HCT116 (cell line): ENCODE measurements around the gene SEC14L1.
"Not testable (repeated sequence)": the region's sequence is repeated elsewhere in the genome, so short reads cannot be mapped to it uniquely, and the experiment has no call there.

Experiments
- CBX3 ChIP-seq: IDR thresholded peaks from 2 replicates; pipeline ENCODE4 v1.6.1; 2012; ENCODE audit warnings: low read depth
- CEBPB ChIP-seq: IDR thresholded peaks from 2 replicates; pipeline ENCODE4 v1.6.1; 2012; ENCODE audit warnings: low read depth
- EZH2 ChIP-seq: fragments of 200-600 bp; sonication (generic); IDR thresholded peaks from 2 replicates; pipeline ENCODE4 v1.6.1; 2017; ENCODE audit warnings: antibody characterized with exemption, mixed run types
- EZH2phosphoT487 ChIP-seq: fragments of 200-600 bp; IDR thresholded peaks from 2 replicates; pipeline ENCODE4 v1.6.1; 2018; ENCODE audit warnings: antibody characterized with exemption, borderline replicate concordance
- POLR2A ChIP-seq: IDR thresholded peaks from 2 replicates; pipeline ENCODE4 v1.7.0; 2011; ENCODE audit warnings: borderline replicate concordance; ENCODE audit not compliant: insufficient read depth, insufficient read length; ENCODE audit errors: extremely low read depth
- RAD21 ChIP-seq: IDR thresholded peaks from 2 replicates; pipeline ENCODE4 v1.6.1; 2012; ENCODE audit warnings: low read depth, mild to moderate bottlenecking
- SIN3A ChIP-seq: IDR thresholded peaks from 2 replicates; pipeline ENCODE4 v1.6.1; 2012; ENCODE audit warnings: low read depth
- SP1 ChIP-seq: IDR thresholded peaks from 2 replicates; pipeline ENCODE4 v1.6.1; 2012; ENCODE audit warnings: low read depth
- ZFX ChIP-seq: fragments of 450-650 bp; IDR thresholded peaks from 2 replicates; pipeline ENCODE4 v1.6.1; 2017
- ZNF274 ChIP-seq: fragments of 200-500 bp; sonication (Bioruptor generic); IDR thresholded peaks from 2 replicates; pipeline ENCODE4 v1.6.1; 2014; ENCODE audit warnings: mild to moderate bottlenecking, low read depth, low read length, inconsistent platforms
- TF ChIP-seq, protein P1 (sequence below), 3 experiments: fragments of 200-600 bp in 1 of 3; sonication (generic) in 1 of 3; IDR thresholded peaks in 2 of 3; conservative IDR thresholded peaks in 1 of 3; 2 replicates each; pipeline ENCODE4 v1.5.1; 2012 to 2017; ENCODE audit warnings: low read depth in 2 of 3, low read length in 2 of 3, antibody characterized with exemption in 1 of 3, borderline replicate concordance in 1 of 3, control low read depth in 1 of 3, mild to moderate bottlenecking in 1 of 3, mixed read lengths in 1 of 3, mixed run types in 1 of 3, moderate library complexity in 1 of 3; ENCODE audit not compliant: insufficient read depth in 1 of 3
- TF ChIP-seq, protein P2 (sequence below): IDR thresholded peaks from 2 replicates; pipeline ENCODE4 v1.6.1; 2012; ENCODE audit warnings: low read depth
- TF ChIP-seq, protein P3 (sequence below): IDR thresholded peaks from 2 replicates; pipeline ENCODE4 v1.6.1; 2012

DNA sequence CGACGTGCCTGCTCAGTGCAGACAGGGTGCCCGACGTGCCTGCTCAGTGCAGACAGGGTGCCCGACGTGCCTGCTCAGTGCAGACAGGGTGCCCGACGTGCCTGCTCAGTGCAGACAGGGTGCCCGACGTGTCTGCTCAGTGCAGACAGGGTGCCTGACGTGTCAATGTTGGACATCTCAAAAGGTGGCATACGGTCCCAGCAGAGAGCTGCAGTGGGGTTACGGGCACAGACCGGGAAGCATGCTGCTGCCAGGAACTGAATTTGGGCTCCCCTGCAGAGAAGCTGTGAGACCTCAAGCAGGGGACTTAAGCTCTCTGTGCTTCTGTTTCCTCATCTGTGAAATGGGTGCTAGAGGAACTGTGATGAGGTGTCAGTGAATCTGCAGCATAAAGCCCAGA is 115.2 kb downstream of the SEC14L1 start:
- not testable (repeated sequence) for TF ChIP-seq SIN3A, POLR2A, CBX3, SP1, EZH2phosphoT487, RAD21, ZFX, CEBPB, EZH2, ZNF274
- TF ChIP-seq, protein P1, sequence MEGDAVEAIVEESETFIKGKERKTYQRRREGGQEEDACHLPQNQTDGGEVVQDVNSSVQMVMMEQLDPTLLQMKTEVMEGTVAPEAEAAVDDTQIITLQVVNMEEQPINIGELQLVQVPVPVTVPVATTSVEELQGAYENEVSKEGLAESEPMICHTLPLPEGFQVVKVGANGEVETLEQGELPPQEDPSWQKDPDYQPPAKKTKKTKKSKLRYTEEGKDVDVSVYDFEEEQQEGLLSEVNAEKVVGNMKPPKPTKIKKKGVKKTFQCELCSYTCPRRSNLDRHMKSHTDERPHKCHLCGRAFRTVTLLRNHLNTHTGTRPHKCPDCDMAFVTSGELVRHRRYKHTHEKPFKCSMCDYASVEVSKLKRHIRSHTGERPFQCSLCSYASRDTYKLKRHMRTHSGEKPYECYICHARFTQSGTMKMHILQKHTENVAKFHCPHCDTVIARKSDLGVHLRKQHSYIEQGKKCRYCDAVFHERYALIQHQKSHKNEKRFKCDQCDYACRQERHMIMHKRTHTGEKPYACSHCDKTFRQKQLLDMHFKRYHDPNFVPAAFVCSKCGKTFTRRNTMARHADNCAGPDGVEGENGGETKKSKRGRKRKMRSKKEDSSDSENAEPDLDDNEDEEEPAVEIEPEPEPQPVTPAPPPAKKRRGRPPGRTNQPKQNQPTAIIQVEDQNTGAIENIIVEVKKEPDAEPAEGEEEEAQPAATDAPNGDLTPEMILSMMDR (IDR thresholded peaks at IDR 0.05 in 2 of 3, conservative IDR thresholded peaks at IDR 0.05 in 1 of 3; ENCODE audit: borderline replicate concordance in 1 of 3, insufficient read depth in 1 of 3, low read depth in 2 of 3, low read length in 2 of 3): not testable (repeated sequence)
- TF ChIP-seq, protein P2, sequence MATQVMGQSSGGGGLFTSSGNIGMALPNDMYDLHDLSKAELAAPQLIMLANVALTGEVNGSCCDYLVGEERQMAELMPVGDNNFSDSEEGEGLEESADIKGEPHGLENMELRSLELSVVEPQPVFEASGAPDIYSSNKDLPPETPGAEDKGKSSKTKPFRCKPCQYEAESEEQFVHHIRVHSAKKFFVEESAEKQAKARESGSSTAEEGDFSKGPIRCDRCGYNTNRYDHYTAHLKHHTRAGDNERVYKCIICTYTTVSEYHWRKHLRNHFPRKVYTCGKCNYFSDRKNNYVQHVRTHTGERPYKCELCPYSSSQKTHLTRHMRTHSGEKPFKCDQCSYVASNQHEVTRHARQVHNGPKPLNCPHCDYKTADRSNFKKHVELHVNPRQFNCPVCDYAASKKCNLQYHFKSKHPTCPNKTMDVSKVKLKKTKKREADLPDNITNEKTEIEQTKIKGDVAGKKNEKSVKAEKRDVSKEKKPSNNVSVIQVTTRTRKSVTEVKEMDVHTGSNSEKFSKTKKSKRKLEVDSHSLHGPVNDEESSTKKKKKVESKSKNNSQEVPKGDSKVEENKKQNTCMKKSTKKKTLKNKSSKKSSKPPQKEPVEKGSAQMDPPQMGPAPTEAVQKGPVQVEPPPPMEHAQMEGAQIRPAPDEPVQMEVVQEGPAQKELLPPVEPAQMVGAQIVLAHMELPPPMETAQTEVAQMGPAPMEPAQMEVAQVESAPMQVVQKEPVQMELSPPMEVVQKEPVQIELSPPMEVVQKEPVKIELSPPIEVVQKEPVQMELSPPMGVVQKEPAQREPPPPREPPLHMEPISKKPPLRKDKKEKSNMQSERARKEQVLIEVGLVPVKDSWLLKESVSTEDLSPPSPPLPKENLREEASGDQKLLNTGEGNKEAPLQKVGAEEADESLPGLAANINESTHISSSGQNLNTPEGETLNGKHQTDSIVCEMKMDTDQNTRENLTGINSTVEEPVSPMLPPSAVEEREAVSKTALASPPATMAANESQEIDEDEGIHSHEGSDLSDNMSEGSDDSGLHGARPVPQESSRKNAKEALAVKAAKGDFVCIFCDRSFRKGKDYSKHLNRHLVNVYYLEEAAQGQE: not testable (repeated sequence)
- TF ChIP-seq, protein P3, sequence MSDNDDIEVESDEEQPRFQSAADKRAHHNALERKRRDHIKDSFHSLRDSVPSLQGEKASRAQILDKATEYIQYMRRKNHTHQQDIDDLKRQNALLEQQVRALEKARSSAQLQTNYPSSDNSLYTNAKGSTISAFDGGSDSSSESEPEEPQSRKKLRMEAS: not testable (repeated sequence)
